ENCODE measurements around the gene EVC2. TPM values are rescaled to one million over a fixed set of nuclear protein-coding genes. Genes with fewer than 3 reads are reported as not detected.
"Not testable (repeated sequence)": the region's sequence is repeated elsewhere in the genome, so short reads cannot be mapped to it uniquely, and the experiment has no call there.

EVC2 gene
- total RNA-seq, 3 donors from 2014 or later = 16.0 to 19.5 (median 17.7) TPM

- Histone ChIP-seq H3K36me3 (no peaks in the 10 kb centered on the region), H3K27ac (no peak overlapping the region), H3K9me3 (no peaks in the 10 kb centered on the region), H3K4me3 (no peak overlapping the region), H3K4me1 (no peaks in the 10 kb centered on the region), H3K27me3 (no peaks in the 10 kb centered on the region)
- intact Hi-C loops (cut with DNase I; ENCODE audit: low total_unique reads) = no loop called here
- TF ChIP-seq POLR2A (IDR thresholded peaks at IDR 0.05) (no peak), POLR2AphosphoS5 (IDR thresholded peaks at IDR 0.05) (no peak), CTCF (IDR thresholded peaks at IDR 0.05) (no peak)
- no peak for DNase-seq (ENCODE audit: low spot score in 2 of 2)
Measured at GRCh38 chr4:5730993-5731990, 22.9 kb upstream of the EVC2 start.

- Histone ChIP-seq H3K27ac (no peak overlapping the region), H3K4me3 (no peak overlapping the region), H3K36me3 (no peaks in the 10 kb centered on the region), H3K9me3 (no peaks in the 10 kb centered on the region), H3K27me3 (no peaks in the 10 kb centered on the region), H3K4me1 (no peaks in the 10 kb centered on the region)
- intact Hi-C loops (cut with DNase I; ENCODE audit: low total_unique reads) = no loop called here
- TF ChIP-seq POLR2A (IDR thresholded peaks at IDR 0.05) (no peak), POLR2AphosphoS5 (IDR thresholded peaks at IDR 0.05) (no peak), CTCF (IDR thresholded peaks at IDR 0.05) (no peak)
- DNase-seq (ENCODE audit: low spot score in 2 of 2) = no peak
Measured at GRCh38 chr4:5730436-5730835, 22.1 kb upstream of the EVC2 start.

- H3K36me3 ChIP-seq; H3K4me3 ChIP-seq; H3K27ac ChIP-seq; H3K4me1 ChIP-seq; H3K9me3 ChIP-seq; intact Hi-C loops (cut with DNase I; ENCODE audit: low total_unique reads); DNase-seq (ENCODE audit: low spot score in 2 of 2); H3K27me3 ChIP-seq: not testable (repeated sequence)
Measured at GRCh38 chr4:5728412-5728811, 20.1 kb upstream of the EVC2 start.

GRCh38 chr4:5724377-5724776, 16.0 kb upstream of the EVC2 start:
- no peak for DNase-seq (ENCODE audit: low spot score in 2 of 2)
- intact Hi-C loops (cut with DNase I; ENCODE audit: low total_unique reads) = no loop called here
- Histone ChIP-seq H3K27ac (no peak overlapping the region), H3K27me3 (no peaks in the 10 kb centered on the region), H3K4me3 (no peak overlapping the region), H3K9me3 (no peaks in the 10 kb centered on the region), H3K4me1 (no peaks in the 10 kb centered on the region), H3K36me3 (no peaks in the 10 kb centered on the region)
- TF ChIP-seq POLR2A (IDR thresholded peaks at IDR 0.05) = no peak

- Histone ChIP-seq H3K4me1 (no peaks in the 10 kb centered on the region), H3K27ac (no peak overlapping the region), H3K4me3 (no peak overlapping the region), H3K27me3 (no peaks in the 10 kb centered on the region), H3K36me3 (no peaks in the 10 kb centered on the region), H3K9me3 (no peaks in the 10 kb centered on the region)
- DNase-seq (ENCODE audit: low spot score in 2 of 2) = no peak
- TF ChIP-seq POLR2A (IDR thresholded peaks at IDR 0.05) (no peak), POLR2AphosphoS5 (IDR thresholded peaks at IDR 0.05) (no peak), CTCF (IDR thresholded peaks at IDR 0.05) (no peak)
- intact Hi-C loops (cut with DNase I; ENCODE audit: low total_unique reads) = no loop called here
Measured at GRCh38 chr4:5722328-5722727, 14.0 kb upstream of the EVC2 start.

- TF ChIP-seq CTCF (IDR thresholded peaks at IDR 0.05) = no peak
- TF ChIP-seq POLR2AphosphoS5 (IDR thresholded peaks at IDR 0.05) = no peak
- TF ChIP-seq POLR2A (IDR thresholded peaks at IDR 0.05) = no peak
- Histone ChIP-seq H3K27me3 (no peaks in the 10 kb centered on the region), H3K4me3 (no peak overlapping the region), H3K36me3 (no peaks in the 10 kb centered on the region), H3K9me3 (no peaks in the 10 kb centered on the region), H3K4me1 (no peaks in the 10 kb centered on the region), H3K27ac (no peak overlapping the region)
- intact Hi-C loops (cut with DNase I; ENCODE audit: low total_unique reads) = no loop called here
- no peak for DNase-seq (ENCODE audit: low spot score in 2 of 2)
Measured at GRCh38 chr4:5721923-5722322, 13.6 kb upstream of the EVC2 start.
